GM23338 (cell line): ENCODE results near the gene CX3CR1. TPM values are rescaled to one million over a fixed set of nuclear protein-coding genes. Genes with fewer than 3 reads are reported as not detected.

Experiments
- ATAC-seq: fragments of 200-7000 bp; cut with Tn5 transposase; 3 replicates; pipeline ENCODE4 v1.9.1; 2020
- DNase-seq: peaks from one replicate; pipeline ENCODE4 v3.0.0-alpha.2; 2015; ENCODE audit warnings: low spot score
- H2AFZ ChIP-seq: fragments of 200-600 bp; sonication (generic); 2 replicates; pipeline ENCODE4 v1.8.0; 2016; ENCODE audit warnings: antibody characterized with exemption, mild to moderate bottlenecking, moderate library complexity
- H3F3A ChIP-seq: fragments of 200-600 bp; sonication (generic); replicated peaks from 2 replicates; pipeline ENCODE4 v1.8.0; 2017; ENCODE audit warnings: antibody characterized with exemption, mixed run types, low read depth
- H3K27ac ChIP-seq: fragments of 200-600 bp; sonication (generic); 2 replicates; pipeline ENCODE4 v1.6.1; 2016; ENCODE audit warnings: low read depth
- H3K27me3 ChIP-seq: fragments of 200-600 bp; sonication (generic); 2 replicates; pipeline ENCODE4 v1.8.0; 2016; ENCODE audit warnings: mild to moderate bottlenecking, mixed run types, moderate library complexity; ENCODE audit not compliant: insufficient read depth
- H3K36me3 ChIP-seq: fragments of 200-600 bp; sonication (generic); 2 replicates; pipeline ENCODE4 v1.8.0; 2016; ENCODE audit warnings: mild to moderate bottlenecking; ENCODE audit not compliant: insufficient read depth
- H3K4me1 ChIP-seq: fragments of 200-600 bp; sonication (generic); 2 replicates; pipeline ENCODE4 v1.8.0; 2016; ENCODE audit warnings: mild to moderate bottlenecking, moderate library complexity; ENCODE audit not compliant: insufficient read depth
- H3K4me2 ChIP-seq: fragments of 200-600 bp; sonication (generic); 2 replicates; pipeline ENCODE4 v1.7.1; 2017; ENCODE audit warnings: mixed run types
- H3K4me3 ChIP-seq: fragments of 200-600 bp; sonication (generic); 2 replicates; pipeline ENCODE4 v1.6.1; 2016; ENCODE audit warnings: mixed run types
- H3K79me2 ChIP-seq: fragments of 200-600 bp; sonication (generic); replicated peaks from 2 replicates; pipeline ENCODE4 v1.8.0; 2017; ENCODE audit warnings: mild to moderate bottlenecking; ENCODE audit not compliant: insufficient read depth
- H3K9me2 ChIP-seq: fragments of 200-600 bp; sonication (generic); 2 replicates; pipeline ENCODE4 v1.8.0; 2017; ENCODE audit not compliant: insufficient read depth
- H4K20me1 ChIP-seq: fragments of 200-600 bp; sonication (generic); replicated peaks from 2 replicates; pipeline ENCODE4 v1.8.0; 2017; ENCODE audit warnings: mild to moderate bottlenecking; ENCODE audit not compliant: insufficient read depth
- H3K27ac Mint-ChIP-seq: 2 replicates; pipeline ENCODE4 v1.8.0; 2020; ENCODE audit warnings: inconsistent platforms, mild to moderate bottlenecking, moderate library complexity, mixed read lengths
- H3K27me3 Mint-ChIP-seq: 3 replicates; pipeline ENCODE4 v1.8.0; 2022; ENCODE audit warnings: low read depth, mild to moderate bottlenecking, moderate library complexity, mixed read lengths, inconsistent platforms; ENCODE audit not compliant: insufficient read depth, poor library complexity
- H3K36me3 Mint-ChIP-seq: 3 replicates; pipeline ENCODE4 v1.8.0; 2021; ENCODE audit warnings: low read depth, mild to moderate bottlenecking, inconsistent platforms, moderate library complexity, mixed read lengths
- H3K4me1 Mint-ChIP-seq: 3 replicates; pipeline ENCODE4 v1.8.0; 2020; ENCODE audit warnings: mild to moderate bottlenecking, inconsistent platforms, mixed read lengths
- H3K4me3 Mint-ChIP-seq: 3 replicates; pipeline ENCODE4 v1.8.0; 2021; ENCODE audit warnings: moderate library complexity, mild to moderate bottlenecking, inconsistent platforms, mixed read lengths
- H3K9me3 Mint-ChIP-seq: 3 replicates; pipeline ENCODE4 v1.8.0; 2020; ENCODE audit warnings: moderate library complexity, mild to moderate bottlenecking, inconsistent platforms, mixed read lengths
- CREB1 ChIP-seq: fragments of 250-450 bp; sonication (Bioruptor Pico); IDR thresholded peaks from 2 replicates; pipeline ENCODE4 v1.5.0; 2020; ENCODE audit warnings: low read depth, mild to moderate bottlenecking, moderate library complexity
- EZH2 ChIP-seq: fragments of 200-600 bp; sonication (generic); IDR thresholded peaks from one replicate; pipeline ENCODE4 v1.8.0; 2017; ENCODE audit warnings: antibody characterized with exemption, mild to moderate bottlenecking, low read depth; ENCODE audit not compliant: unreplicated experiment
- EZH2phosphoT487 ChIP-seq: fragments of 200-600 bp; sonication (generic); IDR thresholded peaks from one replicate; pipeline ENCODE4 v1.8.1; 2018; ENCODE audit warnings: antibody characterized with exemption; ENCODE audit not compliant: unreplicated experiment
- JUNB ChIP-seq: IDR thresholded peaks from one replicate; pipeline ENCODE4 v1.6.1; 2016; ENCODE audit warnings: antibody characterized with exemption; ENCODE audit not compliant: unreplicated experiment
- NANOG ChIP-seq: IDR thresholded peaks from 2 replicates; pipeline ENCODE4 v1.6.1; 2016; ENCODE audit warnings: antibody characterized with exemption, borderline replicate concordance
- POLR2AphosphoS5 ChIP-seq: IDR thresholded peaks from 2 replicates; pipeline ENCODE4 v1.6.1; 2016; ENCODE audit warnings: antibody characterized with exemption, low read depth
- STAT1 ChIP-seq: IDR thresholded peaks from one replicate; pipeline ENCODE4 v1.6.1; 2016; ENCODE audit warnings: antibody characterized with exemption; ENCODE audit not compliant: unreplicated experiment
- ZNF114 ChIP-seq: fragments of 250-450 bp; sonication (Bioruptor Pico); IDR thresholded peaks from 2 replicates; pipeline ENCODE4 v1.5.0; 2020; ENCODE audit warnings: mild to moderate bottlenecking, moderate library complexity
- ZNF331 ChIP-seq: fragments of 250-450 bp; sonication (Bioruptor Pico); IDR thresholded peaks from 2 replicates; pipeline ENCODE4 v1.5.0; 2020; ENCODE audit warnings: low read depth, mild to moderate bottlenecking, moderate library complexity
- polyA plus RNA-seq: library from polyadenylated mRNA; unstranded; fragments of >200 nt; fragmentation: Nextera tagmentation; extraction: Ambion mirVana; gene quantifications from 2 replicates; pipeline ENCODE4 v1.2.1, GENCODE V29; 2016
- total RNA-seq: library from RNA; depleted of rRNA; stranded (reverse); fragments of >200 nt; shearing (Covaris generic); gene quantifications from 2 replicates; pipeline ENCODE4 v1.2.3, GENCODE V29; 2014
- TF ChIP-seq, protein P1 (sequence below): IDR thresholded peaks from 2 replicates; pipeline ENCODE4 v1.6.1; 2016; ENCODE audit warnings: antibody characterized with exemption
- TF ChIP-seq, protein P2 (sequence below), 2 experiments: fragments of 200-600 bp in 1 of 2; sonication (generic) in 1 of 2; conservative IDR thresholded peaks; 2 replicates each; pipeline versions ENCODE4 v1.5.1 to v1.6.1; 2016 to 2017; ENCODE audit warnings: antibody characterized with exemption in 2 of 2, low read depth in 2 of 2, mild to moderate bottlenecking in 2 of 2, moderate library complexity in 1 of 2
- TF ChIP-seq, protein P3 (sequence below): fragments of 250-450 bp; sonication (Bioruptor Pico); IDR thresholded peaks from 2 replicates; pipeline ENCODE4 v1.5.0; 2020; ENCODE audit warnings: mild to moderate bottlenecking, moderate library complexity
- TF ChIP-seq, protein P4 (sequence below): IDR thresholded peaks from one replicate; pipeline ENCODE4 v1.6.1; 2018; ENCODE audit warnings: antibody characterized with exemption; ENCODE audit not compliant: unreplicated experiment

CX3CR1 gene
- total and polyA plus RNA-seq, 2 experiments from 2014 or later: 0.24 to 0.42 TPM

DNA sequence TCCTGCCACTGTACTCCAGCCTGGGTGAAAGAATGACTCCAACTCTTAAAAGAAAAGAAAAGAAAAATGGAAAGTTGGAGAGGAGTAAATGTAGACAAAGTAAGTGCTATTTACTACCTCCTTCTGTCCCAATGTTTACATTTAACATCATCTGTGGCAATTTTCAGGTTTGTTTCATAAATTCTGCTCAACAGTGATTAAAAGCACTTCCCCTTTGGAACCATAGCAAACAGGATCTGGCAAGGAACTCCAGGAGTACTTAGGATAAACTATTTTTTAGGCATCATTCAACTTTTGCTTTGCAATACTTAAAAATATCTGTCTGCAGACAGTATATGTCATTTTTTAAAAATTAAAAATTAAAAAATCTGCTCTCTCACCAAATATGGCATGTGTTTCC is 5.5 kb upstream of the CX3CR1 start:
- no peaks in the 10 kb centered on the region for H3K4me1 ChIP-seq
- H3K9me3 Mint-ChIP-seq: no peaks in the 10 kb centered on the region

More for the DNA sequence above, 5.5 kb upstream of the CX3CR1 start:
- Mint-ChIP-seq H3K27ac (no peak overlapping the region), H3K4me1 (peaks cover 6% of the 10 kb centered on the region), H3K36me3 (no peaks in the 10 kb centered on the region), H3K4me3 (no peak overlapping the region), H3K27me3 (peaks cover 2% of the 10 kb centered on the region)
- DNase-seq: no peak
- Histone ChIP-seq H3K4me3 (no peak overlapping the region), H3K36me3 (no peaks in the 10 kb centered on the region), H3K27ac (no peak overlapping the region), H2AFZ (no peak overlapping the region), H3K9me2 (no peaks in the 10 kb centered on the region), H3K4me2 (no peak overlapping the region), H3K79me2 (no peaks in the 10 kb centered on the region), H3F3A (no peaks in the 10 kb centered on the region), H3K27me3 (no peaks in the 10 kb centered on the region), H4K20me1 (no peaks in the 10 kb centered on the region)
- TF ChIP-seq ZNF331 (CRISPR knock-in tag): no peak
- TF ChIP-seq, protein P1, sequence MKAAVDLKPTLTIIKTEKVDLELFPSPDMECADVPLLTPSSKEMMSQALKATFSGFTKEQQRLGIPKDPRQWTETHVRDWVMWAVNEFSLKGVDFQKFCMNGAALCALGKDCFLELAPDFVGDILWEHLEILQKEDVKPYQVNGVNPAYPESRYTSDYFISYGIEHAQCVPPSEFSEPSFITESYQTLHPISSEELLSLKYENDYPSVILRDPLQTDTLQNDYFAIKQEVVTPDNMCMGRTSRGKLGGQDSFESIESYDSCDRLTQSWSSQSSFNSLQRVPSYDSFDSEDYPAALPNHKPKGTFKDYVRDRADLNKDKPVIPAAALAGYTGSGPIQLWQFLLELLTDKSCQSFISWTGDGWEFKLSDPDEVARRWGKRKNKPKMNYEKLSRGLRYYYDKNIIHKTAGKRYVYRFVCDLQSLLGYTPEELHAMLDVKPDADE: no peak
- no peak for TF ChIP-seq ZNF114 (CRISPR knock-in tag)
- TF ChIP-seq CREB1 (CRISPR knock-in tag): no peak
- no peak for TF ChIP-seq POLR2AphosphoS5
- TF ChIP-seq, protein P2, sequence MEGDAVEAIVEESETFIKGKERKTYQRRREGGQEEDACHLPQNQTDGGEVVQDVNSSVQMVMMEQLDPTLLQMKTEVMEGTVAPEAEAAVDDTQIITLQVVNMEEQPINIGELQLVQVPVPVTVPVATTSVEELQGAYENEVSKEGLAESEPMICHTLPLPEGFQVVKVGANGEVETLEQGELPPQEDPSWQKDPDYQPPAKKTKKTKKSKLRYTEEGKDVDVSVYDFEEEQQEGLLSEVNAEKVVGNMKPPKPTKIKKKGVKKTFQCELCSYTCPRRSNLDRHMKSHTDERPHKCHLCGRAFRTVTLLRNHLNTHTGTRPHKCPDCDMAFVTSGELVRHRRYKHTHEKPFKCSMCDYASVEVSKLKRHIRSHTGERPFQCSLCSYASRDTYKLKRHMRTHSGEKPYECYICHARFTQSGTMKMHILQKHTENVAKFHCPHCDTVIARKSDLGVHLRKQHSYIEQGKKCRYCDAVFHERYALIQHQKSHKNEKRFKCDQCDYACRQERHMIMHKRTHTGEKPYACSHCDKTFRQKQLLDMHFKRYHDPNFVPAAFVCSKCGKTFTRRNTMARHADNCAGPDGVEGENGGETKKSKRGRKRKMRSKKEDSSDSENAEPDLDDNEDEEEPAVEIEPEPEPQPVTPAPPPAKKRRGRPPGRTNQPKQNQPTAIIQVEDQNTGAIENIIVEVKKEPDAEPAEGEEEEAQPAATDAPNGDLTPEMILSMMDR (conservative IDR thresholded peaks at IDR 0.05; ENCODE audit: low read depth in 2 of 2): no peak
- no peak for TF ChIP-seq NANOG
- no peak for TF ChIP-seq EZH2
- TF ChIP-seq JUNB: no peak
- TF ChIP-seq, protein P3, sequence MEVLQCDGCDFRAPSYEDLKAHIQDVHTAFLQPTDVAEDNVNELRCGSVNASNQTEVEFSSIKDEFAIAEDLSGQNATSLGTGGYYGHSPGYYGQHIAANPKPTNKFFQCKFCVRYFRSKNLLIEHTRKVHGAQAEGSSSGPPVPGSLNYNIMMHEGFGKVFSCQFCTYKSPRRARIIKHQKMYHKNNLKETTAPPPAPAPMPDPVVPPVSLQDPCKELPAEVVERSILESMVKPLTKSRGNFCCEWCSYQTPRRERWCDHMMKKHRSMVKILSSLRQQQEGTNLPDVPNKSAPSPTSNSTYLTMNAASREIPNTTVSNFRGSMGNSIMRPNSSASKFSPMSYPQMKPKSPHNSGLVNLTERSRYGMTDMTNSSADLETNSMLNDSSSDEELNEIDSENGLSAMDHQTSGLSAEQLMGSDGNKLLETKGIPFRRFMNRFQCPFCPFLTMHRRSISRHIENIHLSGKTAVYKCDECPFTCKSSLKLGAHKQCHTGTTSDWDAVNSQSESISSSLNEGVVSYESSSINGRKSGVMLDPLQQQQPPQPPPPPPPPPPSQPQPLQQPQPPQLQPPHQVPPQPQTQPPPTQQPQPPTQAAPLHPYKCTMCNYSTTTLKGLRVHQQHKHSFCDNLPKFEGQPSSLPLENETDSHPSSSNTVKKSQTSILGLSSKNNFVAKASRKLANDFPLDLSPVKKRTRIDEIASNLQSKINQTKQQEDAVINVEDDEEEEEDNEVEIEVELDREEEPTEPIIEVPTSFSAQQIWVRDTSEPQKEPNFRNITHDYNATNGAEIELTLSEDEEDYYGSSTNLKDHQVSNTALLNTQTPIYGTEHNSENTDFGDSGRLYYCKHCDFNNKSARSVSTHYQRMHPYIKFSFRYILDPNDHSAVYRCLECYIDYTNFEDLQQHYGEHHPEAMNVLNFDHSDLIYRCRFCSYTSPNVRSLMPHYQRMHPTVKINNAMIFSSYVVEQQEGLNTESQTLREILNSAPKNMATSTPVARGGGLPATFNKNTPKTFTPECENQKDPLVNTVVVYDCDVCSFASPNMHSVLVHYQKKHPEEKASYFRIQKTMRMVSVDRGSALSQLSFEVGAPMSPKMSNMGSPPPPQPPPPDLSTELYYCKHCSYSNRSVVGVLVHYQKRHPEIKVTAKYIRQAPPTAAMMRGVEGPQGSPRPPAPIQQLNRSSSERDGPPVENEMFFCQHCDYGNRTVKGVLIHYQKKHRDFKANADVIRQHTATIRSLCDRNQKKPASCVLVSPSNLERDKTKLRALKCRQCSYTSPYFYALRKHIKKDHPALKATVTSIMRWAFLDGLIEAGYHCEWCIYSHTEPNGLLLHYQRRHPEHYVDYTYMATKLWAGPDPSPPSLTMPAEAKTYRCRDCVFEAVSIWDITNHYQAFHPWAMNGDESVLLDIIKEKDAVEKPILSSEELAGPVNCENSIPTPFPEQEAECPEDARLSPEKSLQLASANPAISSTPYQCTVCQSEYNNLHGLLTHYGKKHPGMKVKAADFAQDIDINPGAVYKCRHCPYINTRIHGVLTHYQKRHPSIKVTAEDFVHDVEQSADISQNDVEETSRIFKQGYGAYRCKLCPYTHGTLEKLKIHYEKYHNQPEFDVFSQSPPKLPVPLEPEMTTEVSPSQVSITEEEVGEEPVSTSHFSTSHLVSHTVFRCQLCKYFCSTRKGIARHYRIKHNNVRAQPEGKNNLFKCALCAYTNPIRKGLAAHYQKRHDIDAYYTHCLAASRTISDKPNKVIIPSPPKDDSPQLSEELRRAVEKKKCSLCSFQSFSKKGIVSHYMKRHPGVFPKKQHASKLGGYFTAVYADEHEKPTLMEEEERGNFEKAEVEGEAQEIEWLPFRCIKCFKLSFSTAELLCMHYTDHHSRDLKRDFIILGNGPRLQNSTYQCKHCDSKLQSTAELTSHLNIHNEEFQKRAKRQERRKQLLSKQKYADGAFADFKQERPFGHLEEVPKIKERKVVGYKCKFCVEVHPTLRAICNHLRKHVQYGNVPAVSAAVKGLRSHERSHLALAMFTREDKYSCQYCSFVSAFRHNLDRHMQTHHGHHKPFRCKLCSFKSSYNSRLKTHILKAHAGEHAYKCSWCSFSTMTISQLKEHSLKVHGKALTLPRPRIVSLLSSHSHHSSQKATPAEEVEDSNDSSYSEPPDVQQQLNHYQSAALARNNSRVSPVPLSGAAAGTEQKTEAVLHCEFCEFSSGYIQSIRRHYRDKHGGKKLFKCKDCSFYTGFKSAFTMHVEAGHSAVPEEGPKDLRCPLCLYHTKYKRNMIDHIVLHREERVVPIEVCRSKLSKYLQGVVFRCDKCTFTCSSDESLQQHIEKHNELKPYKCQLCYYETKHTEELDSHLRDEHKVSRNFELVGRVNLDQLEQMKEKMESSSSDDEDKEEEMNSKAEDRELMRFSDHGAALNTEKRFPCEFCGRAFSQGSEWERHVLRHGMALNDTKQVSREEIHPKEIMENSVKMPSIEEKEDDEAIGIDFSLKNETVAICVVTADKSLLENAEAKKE (CRISPR knock-in tag): no peak
- TF ChIP-seq, protein P4, sequence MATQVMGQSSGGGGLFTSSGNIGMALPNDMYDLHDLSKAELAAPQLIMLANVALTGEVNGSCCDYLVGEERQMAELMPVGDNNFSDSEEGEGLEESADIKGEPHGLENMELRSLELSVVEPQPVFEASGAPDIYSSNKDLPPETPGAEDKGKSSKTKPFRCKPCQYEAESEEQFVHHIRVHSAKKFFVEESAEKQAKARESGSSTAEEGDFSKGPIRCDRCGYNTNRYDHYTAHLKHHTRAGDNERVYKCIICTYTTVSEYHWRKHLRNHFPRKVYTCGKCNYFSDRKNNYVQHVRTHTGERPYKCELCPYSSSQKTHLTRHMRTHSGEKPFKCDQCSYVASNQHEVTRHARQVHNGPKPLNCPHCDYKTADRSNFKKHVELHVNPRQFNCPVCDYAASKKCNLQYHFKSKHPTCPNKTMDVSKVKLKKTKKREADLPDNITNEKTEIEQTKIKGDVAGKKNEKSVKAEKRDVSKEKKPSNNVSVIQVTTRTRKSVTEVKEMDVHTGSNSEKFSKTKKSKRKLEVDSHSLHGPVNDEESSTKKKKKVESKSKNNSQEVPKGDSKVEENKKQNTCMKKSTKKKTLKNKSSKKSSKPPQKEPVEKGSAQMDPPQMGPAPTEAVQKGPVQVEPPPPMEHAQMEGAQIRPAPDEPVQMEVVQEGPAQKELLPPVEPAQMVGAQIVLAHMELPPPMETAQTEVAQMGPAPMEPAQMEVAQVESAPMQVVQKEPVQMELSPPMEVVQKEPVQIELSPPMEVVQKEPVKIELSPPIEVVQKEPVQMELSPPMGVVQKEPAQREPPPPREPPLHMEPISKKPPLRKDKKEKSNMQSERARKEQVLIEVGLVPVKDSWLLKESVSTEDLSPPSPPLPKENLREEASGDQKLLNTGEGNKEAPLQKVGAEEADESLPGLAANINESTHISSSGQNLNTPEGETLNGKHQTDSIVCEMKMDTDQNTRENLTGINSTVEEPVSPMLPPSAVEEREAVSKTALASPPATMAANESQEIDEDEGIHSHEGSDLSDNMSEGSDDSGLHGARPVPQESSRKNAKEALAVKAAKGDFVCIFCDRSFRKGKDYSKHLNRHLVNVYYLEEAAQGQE: no peak
- TF ChIP-seq EZH2phosphoT487: no peak
- no peak for TF ChIP-seq STAT1
- ATAC-seq: no peak
